NCI-H774 (cell line): Measurements from ENCODE around the gene C1orf94.
"Not testable (repeated sequence)": the region's sequence is repeated elsewhere in the genome, so short reads cannot be mapped to it uniquely, and the experiment has no call there.

ENCODE experiments used
- DNase-seq: peaks from one replicate; lab custom pipeline; 2025; lab: John Stamatoyannopoulos, UW

The C1orf94 gene

DNA sequence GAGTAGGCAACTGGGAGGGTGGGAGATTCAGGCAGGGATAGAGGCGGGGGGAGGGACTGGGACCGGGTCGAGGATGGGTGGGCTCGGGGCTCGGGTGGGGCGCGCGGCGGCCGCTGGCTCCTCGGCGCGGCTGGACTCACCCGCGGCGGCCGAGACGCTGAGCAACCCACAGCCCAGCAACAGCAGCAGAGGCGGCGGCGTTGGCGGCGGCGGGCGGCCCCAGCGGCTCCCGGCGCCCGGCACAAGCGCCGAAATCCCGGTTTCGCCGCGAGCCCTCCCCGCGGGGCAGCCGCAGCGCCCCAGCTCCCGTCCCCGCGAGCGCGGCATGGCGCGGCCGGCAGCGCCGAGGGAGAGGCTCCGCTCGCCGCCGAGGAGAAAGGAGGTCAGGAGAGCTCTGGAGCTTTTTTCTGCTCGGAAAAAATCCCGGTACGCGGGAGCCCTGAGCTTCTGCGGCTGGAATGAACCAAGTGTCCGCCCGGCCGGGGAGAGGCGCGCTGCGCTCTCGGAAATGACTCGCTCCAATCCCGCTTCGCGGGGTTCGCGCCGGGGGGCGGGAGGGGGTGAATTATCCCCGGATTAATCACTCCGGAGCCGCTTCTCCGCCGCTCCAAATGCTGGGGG is 11.8 kb upstream of the C1orf94 start, which contains the start of gene CSMD2:
Gene CSMD2, minus strand, starts transcription at position 460 of the 621 bp plus-strand sequence. Its CDS starts 133 bp downstream, at position 327.
- DNase-seq, result peak; percentile 81

GRCh38 chr1:34165422-34165921 is 11.2 kb upstream of the C1orf94 start:
- peak; percentile 33 for DNase-seq

DNA sequence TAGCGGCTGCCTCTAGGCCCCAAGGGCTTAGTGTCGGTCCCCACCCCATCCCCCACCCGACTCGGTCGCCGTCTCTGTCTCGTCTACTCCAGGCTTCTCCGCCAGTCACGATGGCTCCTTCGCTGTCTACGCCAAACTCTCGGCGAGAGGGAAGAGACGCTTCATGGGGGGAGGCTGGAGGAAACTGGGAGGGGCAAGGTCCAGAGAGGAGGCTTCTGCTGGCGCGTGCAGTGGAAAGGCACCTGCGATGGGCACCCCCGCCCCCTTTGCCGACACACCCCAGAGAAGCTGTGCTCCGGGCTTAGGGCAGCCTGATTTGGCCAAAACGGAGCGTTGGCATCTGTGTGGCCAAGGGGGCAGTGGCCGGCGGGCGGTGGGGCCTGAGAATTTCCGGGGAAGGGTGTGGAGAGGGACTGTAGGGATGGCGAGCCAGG is 10.5 kb upstream of the C1orf94 start:
- no peak for DNase-seq

DNA sequence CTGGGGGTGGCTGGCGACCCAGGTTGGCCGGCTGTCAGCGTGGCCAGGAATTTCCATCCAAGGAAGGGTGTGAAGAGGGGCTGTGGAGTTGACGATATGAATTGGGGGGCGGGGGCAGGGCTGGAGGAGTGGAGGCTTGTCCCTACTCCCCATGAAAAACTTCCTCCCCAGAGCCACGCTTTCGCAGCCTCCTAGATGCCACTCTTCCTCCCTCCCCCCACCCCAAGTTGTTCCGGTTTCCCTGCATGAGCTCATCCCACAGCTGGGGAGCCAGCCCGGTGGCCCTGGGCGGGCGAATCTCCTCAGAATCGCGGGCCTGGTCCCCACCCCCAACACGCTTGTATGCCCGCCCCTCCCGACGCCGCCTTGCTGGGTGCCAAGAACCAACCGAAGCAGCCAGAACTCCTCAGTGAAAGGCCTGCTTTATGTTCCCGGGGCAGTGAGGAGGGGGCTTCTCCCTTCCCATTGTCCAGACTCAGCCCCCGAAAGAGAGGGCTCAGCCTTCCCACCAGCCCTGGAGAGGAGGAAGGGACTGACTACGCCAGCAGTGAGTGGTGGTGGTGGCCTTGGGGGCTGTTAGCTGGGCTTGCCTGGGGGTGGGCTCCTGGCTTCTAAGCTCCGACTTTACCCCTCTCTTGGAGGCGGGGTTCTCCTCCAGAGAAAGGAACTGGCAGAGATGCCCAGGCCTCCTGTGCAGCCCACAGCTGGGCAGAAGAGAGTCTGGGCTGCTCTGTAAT is 9.9 kb upstream of the C1orf94 start:
- no peak for DNase-seq

- DNase-seq, result no peak
Observed at GRCh38 chr1:34167389-34167788, 9.3 kb upstream of the C1orf94 start.

DNA sequence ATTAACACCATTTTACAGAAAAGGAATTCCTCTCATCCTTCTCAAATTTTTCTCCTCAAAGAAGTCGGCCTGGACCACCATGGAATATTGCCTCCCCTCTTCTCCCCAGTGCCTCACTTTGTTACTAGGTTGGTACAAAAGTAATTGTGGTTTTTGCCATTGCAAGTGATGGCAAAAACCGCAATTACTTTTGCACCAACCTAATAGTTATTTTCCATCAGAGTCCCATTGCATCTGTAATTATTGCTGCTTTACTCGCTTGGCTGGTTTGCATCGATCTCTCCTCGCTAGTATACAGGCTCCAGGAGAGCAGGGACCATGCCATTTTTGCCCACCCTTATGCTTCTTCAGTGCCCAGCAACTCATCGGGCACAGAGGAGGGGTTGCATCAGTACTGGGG is 963 bp upstream of the C1orf94 start:
- DNase-seq, result no peak

- DNase-seq, result no peak
Observed at GRCh38 chr1:34178072-34178471, 1.4 kb downstream of the C1orf94 start.

- not testable (repeated sequence) for DNase-seq
Observed at GRCh38 chr1:34183381-34183780, 6.7 kb downstream of the C1orf94 start.

GRCh38 chr1:34186741-34187494 is 10.2 kb downstream of the C1orf94 start:
- DNase-seq, result no peak

- no peak for DNase-seq
Observed at GRCh38 chr1:34188418-34188817, 11.7 kb downstream of the C1orf94 start.

GRCh38 chr1:34188985-34189384 is 12.3 kb downstream of the C1orf94 start:
- DNase-seq, result no peak

GRCh38 chr1:34190692-34191091 is 14.0 kb downstream of the C1orf94 start:
- DNase-seq, result no peak

- no peak for DNase-seq
Observed at GRCh38 chr1:34192621-34193020, 15.9 kb downstream of the C1orf94 start.

DNA sequence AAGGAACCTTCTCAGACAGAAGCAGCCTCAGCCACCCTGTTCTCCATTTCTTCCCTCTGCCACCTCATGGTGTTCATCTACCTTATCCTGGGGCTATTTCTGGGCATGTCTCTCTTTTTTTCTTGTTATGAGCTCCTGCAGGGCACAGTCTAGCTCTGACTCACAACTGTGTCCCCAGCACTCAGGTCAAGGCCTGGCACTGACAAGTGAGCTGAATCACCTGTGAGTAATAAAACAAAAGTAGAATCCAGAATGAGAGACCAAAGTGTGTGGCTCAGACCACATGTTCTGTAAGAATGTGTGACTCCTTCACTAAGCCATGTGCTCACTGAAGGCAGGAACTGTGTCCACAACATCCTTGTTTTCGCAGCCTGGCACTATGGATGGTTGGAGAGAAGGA is 23.2 kb downstream of the C1orf94 start:
- DNase-seq, result no peak

- no peak for DNase-seq
Observed at GRCh38 chr1:34212673-34213072, 36.0 kb downstream of the C1orf94 start.

DNA sequence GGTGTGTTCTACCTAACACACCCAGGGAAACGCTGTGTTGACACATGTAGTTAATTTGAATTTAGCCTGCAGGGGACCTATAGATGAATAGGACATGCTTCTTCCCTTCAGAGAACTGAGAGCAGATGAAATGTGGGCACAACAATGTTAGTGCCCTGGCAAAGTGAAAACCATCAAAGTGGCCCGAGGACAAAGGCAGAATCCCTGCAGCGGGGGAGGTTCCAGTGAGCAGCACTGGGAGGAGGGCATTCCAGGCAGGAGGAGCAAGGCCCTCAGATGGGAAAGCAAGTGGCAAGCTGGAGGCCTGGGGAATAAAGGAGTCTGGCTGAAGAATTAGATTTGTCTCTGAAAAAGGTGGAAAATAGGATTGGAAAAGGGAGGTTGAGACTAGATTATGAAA is 37.2 kb downstream of the C1orf94 start:
- no peak for DNase-seq

DNA sequence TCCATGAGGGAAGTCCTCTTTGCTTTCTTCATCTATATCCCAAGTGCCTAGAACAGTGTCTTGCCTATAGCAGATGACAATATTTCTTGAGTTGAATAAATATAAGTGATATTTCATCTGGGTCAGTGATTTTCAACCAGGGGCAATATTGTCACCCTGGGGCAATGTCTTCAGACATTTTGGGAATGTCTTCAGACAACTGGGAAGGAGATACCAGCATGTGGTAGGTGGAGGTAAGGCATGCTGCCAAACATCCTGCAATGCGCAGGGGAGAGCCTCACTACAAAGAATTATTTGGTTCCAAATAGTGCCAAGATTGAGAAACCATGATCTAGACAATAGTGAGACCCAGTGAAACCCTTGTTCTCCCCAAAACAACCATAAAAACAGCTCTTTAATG is 54.7 kb downstream of the C1orf94 start:
- no peak for DNase-seq

DNA sequence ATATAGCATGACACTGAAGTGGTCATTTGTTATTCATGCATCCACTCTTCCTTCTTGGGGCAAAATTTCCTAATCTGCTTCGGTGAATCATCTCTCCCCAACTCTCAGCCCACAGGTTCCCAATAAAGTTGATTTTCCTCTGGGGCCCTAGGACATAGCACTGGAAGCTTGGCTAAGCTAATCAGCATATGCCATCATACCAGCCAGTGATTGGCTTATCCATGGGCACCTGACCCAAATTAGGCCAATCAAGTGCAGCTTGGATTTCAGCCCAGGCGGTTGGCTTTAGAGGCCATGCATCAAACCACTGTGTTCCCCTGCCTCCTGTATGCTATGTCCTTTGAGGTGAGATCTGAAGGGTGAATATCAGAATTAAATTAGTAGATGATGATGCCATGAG is 58.9 kb downstream of the C1orf94 start:
- DNase-seq, result no peak

DNA sequence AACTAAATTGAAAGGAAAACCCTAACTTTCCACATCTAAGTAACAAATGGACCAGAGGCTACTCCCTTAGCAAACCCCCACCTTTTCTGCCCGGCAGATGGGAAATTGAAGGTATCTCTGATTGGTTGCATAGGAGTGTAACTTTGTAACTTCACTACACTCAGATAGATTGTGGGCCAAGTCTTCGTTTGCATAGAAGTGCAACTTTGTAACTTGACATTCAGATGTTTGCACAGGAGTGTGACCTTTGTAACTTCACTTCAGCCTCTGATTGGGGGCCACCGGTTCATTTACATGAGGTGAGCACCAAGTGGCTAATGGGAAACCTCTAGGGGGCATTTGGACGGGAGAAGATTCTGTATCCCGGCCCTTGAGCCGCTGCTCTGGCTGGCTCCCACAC is 59.4 kb downstream of the C1orf94 start:
- DNase-seq, result no peak

GRCh38 chr1:34237151-34237815 is 60.6 kb downstream of the C1orf94 start:
- no peak for DNase-seq

DNA sequence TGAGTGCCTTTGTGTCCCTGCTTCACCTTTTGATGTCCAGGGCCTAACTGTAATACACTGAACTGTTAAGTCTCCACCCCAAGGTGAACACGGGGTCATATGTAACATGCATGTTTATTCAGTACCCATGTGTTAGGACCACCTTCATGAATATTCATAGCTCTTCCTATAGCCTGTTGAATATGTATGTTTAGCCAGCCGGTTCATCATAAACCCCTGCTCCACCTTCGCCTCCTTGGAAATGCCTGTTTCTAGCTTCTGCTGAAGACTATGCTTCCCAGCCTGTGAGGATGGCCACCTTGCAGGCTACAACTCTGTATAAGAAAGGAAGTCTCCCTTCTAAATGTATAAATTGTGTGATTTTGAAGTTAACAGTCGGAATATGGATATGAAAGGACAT is 69.3 kb downstream of the C1orf94 start:
- no peak for DNase-seq

DNA sequence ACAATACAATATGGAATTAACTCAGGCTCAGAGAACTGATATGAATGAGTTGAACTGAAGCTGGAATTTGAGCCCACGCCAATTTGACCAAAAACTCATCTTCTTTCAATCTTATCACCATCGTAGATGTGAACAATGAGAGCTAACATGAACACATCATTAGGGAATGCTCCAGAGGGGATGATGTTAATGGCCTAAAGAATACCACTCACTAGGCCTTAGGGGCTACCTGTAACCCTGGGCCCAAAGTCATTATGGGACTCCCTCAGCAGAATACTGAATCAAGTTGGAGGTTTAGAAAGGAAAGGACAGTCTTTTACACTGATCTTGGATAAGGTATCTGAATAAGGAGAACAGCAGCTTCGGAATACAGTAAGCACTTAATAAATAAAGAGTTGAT is 73.6 kb downstream of the C1orf94 start:
- no peak for DNase-seq
